ENCODE results near the gene SMYD3.

GRCh38 chr1:246081856-246082668 lies 425.0 kb downstream of the SMYD3 start:
- TF ChIP-seq CTCF (CRISPR knock-in tag; IDR thresholded peaks at IDR 0.05) (no peak), IRX3 (CRISPR knock-in tag; IDR thresholded peaks at IDR 0.05; ENCODE audit: borderline replicate concordance, low read depth) (no peak), ASH2L (IDR thresholded peaks at IDR 0.05; ENCODE audit: insufficient read length, low read depth, low read length) (no peak), POLR2A (IDR thresholded peaks at IDR 0.05; ENCODE audit: insufficient read depth in 1 of 2, low read depth in 2 of 2, low read length in 2 of 2) (no peak), FOXM1 (CRISPR knock-in tag; IDR thresholded peaks at IDR 0.05) (no peak), ETS1 (CRISPR knock-in tag; IDR thresholded peaks at IDR 0.05) (no peak), EZH2 (conservative IDR thresholded peaks at IDR 0.05; ENCODE audit: low read depth, low read length) (no peak), HOXA7 (CRISPR knock-in tag; IDR thresholded peaks at IDR 0.05) (no peak)
